Endothelial cell of umbilical vein (primary cell): ENCODE results near the gene FYB2. TPM values are rescaled to one million over a fixed set of nuclear protein-coding genes. Genes with fewer than 3 reads are reported as not detected.
A peak's percentile ranks its signal among the peaks of the same experiment; 100 is the strongest.

ENCODE experiments used
- BruUV-seq: library from RNA; stranded (reverse); fragments of 400-500 nt; replicated peaks from 2 replicates; lab custom pipeline; 2021; lab: Mats Ljungman, UMichigan
- CTCF ChIA-PET: fragments of 300-600, 350-600 bp; sonication (Branson Sonifier 250); formaldehyde crosslinking; loops from one replicate; lab custom pipeline; 2021; ENCODE audit warnings: antibody characterized with exemption, inconsistent platforms; lab: Charles Lee
- POLR2A ChIA-PET: fragments of 300-600, 350-600 bp; sonication (Branson Sonifier 250); formaldehyde crosslinking; loops from one replicate; lab custom pipeline; 2021; ENCODE audit warnings: antibody characterized with exemption, inconsistent platforms; lab: Charles Lee
- DNase-seq: peaks from one replicate; pipeline ENCODE4 v3.0.0-alpha.2; 2011; ENCODE audit warnings: low read depth, low spot score
- FAIRE-seq: peaks from 2 replicates; lab custom pipeline; 2011; peaks lifted over from hg19 to GRCh38; lab: Jason Lieb, UNC
- H2AFZ ChIP-seq: 2 replicates; pipeline ENCODE4 v1.6.0; 2012; ENCODE audit warnings: low read depth, low read length, control low read depth, inconsistent platforms
- H3K27ac ChIP-seq: 2 replicates; pipeline ENCODE4 v1.5.1; 2011; ENCODE audit warnings: low read depth, mild to moderate bottlenecking, control low read depth, low read length, moderate library complexity; ENCODE audit not compliant: insufficient read depth
- H3K27me3 ChIP-seq, 2 experiments: 2 replicates each; pipeline versions ENCODE4 v1.6.0 to v1.6.1; 2011; ENCODE audit warnings: low read length in 2 of 2, mixed read lengths in 1 of 2; ENCODE audit not compliant: control insufficient read depth in 2 of 2, insufficient read depth in 2 of 2
- H3K36me3 ChIP-seq, 2 experiments: 2 replicates in 1 of 2; 3 replicates in 1 of 2; pipeline ENCODE4 v1.5.1; 2011; ENCODE audit warnings: low read length in 2 of 2, mild to moderate bottlenecking in 1 of 2, moderate library complexity in 1 of 2; ENCODE audit not compliant: control insufficient read depth in 2 of 2, insufficient read depth in 2 of 2; ENCODE audit errors: extremely low read depth in 1 of 2
- H3K4me1 ChIP-seq: 3 replicates; pipeline ENCODE4 v1.5.1; 2011; ENCODE audit warnings: mild to moderate bottlenecking, low read length; ENCODE audit not compliant: control insufficient read depth, insufficient read depth; ENCODE audit errors: extremely low read depth
- H3K4me2 ChIP-seq: 2 replicates; pipeline ENCODE4 v1.6.1; 2011; ENCODE audit warnings: low read length, control low read depth, mixed read lengths; ENCODE audit not compliant: insufficient read depth
- H3K4me3 ChIP-seq, 3 experiments: fragments of 200-600 bp in 1 of 3; sonication (generic), shearing (Covaris generic) in 1 of 3; replicated peaks in 1 of 3; 2 replicates each; pipeline ENCODE4 v1.5.1; 2011 to 2016; ENCODE audit warnings: control low read depth in 3 of 3, low read length in 3 of 3, mild to moderate bottlenecking in 2 of 3, inconsistent platforms in 1 of 3, low read depth in 1 of 3, moderate library complexity in 1 of 3; ENCODE audit not compliant: insufficient read depth in 1 of 3
- H3K79me2 ChIP-seq: 2 replicates; pipeline ENCODE4 v1.6.0; 2012; ENCODE audit warnings: low read length, inconsistent platforms; ENCODE audit not compliant: control insufficient read depth, insufficient read depth
- H3K9ac ChIP-seq: replicated peaks from 2 replicates; pipeline ENCODE3; 2011; ENCODE audit warnings: low read length, control low read depth; ENCODE audit not compliant: insufficient read depth; ENCODE audit errors: extremely low read depth
- H3K9me1 ChIP-seq: replicated peaks from 3 replicates; pipeline ENCODE4 v1.6.0; 2011; ENCODE audit warnings: mild to moderate bottlenecking, low read length; ENCODE audit not compliant: control insufficient read depth, insufficient read depth; ENCODE audit errors: extremely low read depth
- H3K9me3 ChIP-seq: replicated peaks from 2 replicates; pipeline ENCODE4 v1.5.1; 2012; ENCODE audit warnings: low read length, inconsistent platforms; ENCODE audit not compliant: control insufficient read depth, insufficient read depth
- H4K20me1 ChIP-seq: replicated peaks from 2 replicates; pipeline ENCODE3; 2011; ENCODE audit warnings: mild to moderate bottlenecking, low read length; ENCODE audit not compliant: control insufficient read depth, insufficient read depth; ENCODE audit errors: extremely low read depth
- EZH2 ChIP-seq: IDR thresholded peaks from 2 replicates; pipeline ENCODE4 v1.6.1; 2012; ENCODE audit warnings: borderline replicate concordance, low read depth, mild to moderate bottlenecking, moderate library complexity, low read length, inconsistent platforms; ENCODE audit not compliant: severe bottlenecking
- FOS ChIP-seq: IDR thresholded peaks from 2 replicates; pipeline ENCODE4 v1.6.1; 2011; ENCODE audit warnings: mild to moderate bottlenecking, low read length, moderate library complexity, borderline replicate concordance; ENCODE audit not compliant: insufficient read depth
- GATA2 ChIP-seq: IDR thresholded peaks from 2 replicates; pipeline ENCODE4 v1.7.0; 2011; ENCODE audit warnings: low read depth, mild to moderate bottlenecking, moderate library complexity, mixed read lengths, low read length; ENCODE audit not compliant: insufficient read length, insufficient read depth
- JUN ChIP-seq: IDR thresholded peaks from 2 replicates; pipeline ENCODE4 v1.6.1; 2011; ENCODE audit warnings: borderline replicate concordance, low read depth; ENCODE audit not compliant: insufficient read length, insufficient read depth
- MYC ChIP-seq: IDR thresholded peaks from one replicate; pipeline ENCODE4 v1.6.1; 2011; ENCODE audit warnings: mild to moderate bottlenecking, low read depth, low read length
- POLR2A ChIP-seq: IDR thresholded peaks from 2 replicates; pipeline ENCODE4 v1.6.1; 2012; ENCODE audit warnings: low read depth, mild to moderate bottlenecking, control low read depth, low read length
- POLR2AphosphoS5 ChIP-seq: IDR thresholded peaks from 2 replicates; pipeline ENCODE4 v1.6.1; 2012; ENCODE audit warnings: low read depth, mild to moderate bottlenecking, control low read depth, low read length, moderate library complexity; ENCODE audit not compliant: insufficient read depth
- dilution Hi-C: fragments of 300-500 bp; cut with MboI; formaldehyde crosslinking; loops from one replicate; pipeline ENCODE4 v1.15.0; 2019; ENCODE audit warnings: low sequenced_read_pairs; ENCODE audit not compliant: extremely low pct_ligation_motif_present
- intact Hi-C: fragments of 100-400 bp; cut with micrococcal nuclease; formaldehyde crosslinking; loops from one replicate; pipeline ENCODE4 v1.10.0; 2022
- polyA plus RNA-seq, 4 experiments: library from polyadenylated mRNA; depleted of rRNA in 3 of 4; stranded (reverse) in 3 of 4; unstranded in 1 of 4; fragments of >200 nt; gene quantifications; 2 replicates each; pipeline versions ENCODE4 v1.2.1 to v1.2.3, GENCODE V29; 2011 to 2012; ENCODE audit warnings: missing spikeins in 1 of 4
- total RNA-seq: library from RNA; stranded (reverse); gene quantifications from 2 replicates; pipeline ENCODE4 v1.2.3, GENCODE V29; 2021
- TF ChIP-seq, protein P1 (sequence below), 2 donors: IDR thresholded peaks; 1 replicate in 1 of 2; 2 replicates in 1 of 2; pipeline ENCODE4 v1.5.1; 2011; ENCODE audit warnings: low read length in 2 of 2, mild to moderate bottlenecking in 2 of 2, moderate library complexity in 2 of 2, control low read depth in 1 of 2, inconsistent platforms in 1 of 2, low read depth in 1 of 2; ENCODE audit not compliant: insufficient read depth in 1 of 2; ENCODE audit errors: extremely low read depth in 1 of 2
- TF ChIP-seq, protein P2 (sequence below): IDR thresholded peaks from 2 replicates; pipeline ENCODE4 v1.6.1; 2011; ENCODE audit not compliant: insufficient read depth, insufficient read length

The FYB2 gene
- total and polyA plus RNA-seq, 2 donors (not counting 3 experiments of a cell fraction or from before 2014, with no cell fraction given) = not detected

DNA sequence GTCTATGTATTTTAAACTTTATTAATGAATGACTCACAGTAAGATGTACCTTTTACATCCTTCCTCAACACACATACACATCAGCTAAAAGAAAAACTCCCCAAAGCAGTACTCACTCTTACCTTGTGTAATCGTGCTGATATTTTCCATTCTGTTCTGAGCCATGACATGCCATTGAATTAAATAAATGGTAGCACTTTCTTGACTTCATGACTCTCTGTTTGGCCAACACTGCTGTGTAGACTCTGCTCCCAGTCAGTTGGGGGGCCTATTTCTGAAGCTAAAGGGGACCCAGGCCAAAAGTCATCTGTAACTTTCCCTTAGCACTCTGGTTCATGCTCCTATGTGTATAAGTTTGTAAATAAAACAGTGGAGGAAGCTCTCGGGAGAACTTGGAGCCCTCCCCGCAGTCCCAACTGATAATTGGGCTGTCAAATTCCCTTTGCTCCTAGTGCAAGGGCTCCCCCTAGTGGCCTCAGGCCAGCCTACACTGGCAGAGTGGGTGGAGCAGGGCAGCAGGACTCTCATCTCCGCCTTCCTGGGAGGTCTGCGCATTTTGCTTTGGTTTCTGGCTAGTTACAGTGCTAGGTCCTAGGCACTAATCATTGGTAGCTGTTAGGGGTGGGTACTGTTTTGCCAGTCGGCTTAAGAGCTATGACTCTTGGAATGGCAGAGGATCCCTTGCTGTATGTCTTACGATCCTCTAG, 1.7 kb upstream of the FYB2 start:
- no peak for TF ChIP-seq GATA2
- TF ChIP-seq, protein P1, sequence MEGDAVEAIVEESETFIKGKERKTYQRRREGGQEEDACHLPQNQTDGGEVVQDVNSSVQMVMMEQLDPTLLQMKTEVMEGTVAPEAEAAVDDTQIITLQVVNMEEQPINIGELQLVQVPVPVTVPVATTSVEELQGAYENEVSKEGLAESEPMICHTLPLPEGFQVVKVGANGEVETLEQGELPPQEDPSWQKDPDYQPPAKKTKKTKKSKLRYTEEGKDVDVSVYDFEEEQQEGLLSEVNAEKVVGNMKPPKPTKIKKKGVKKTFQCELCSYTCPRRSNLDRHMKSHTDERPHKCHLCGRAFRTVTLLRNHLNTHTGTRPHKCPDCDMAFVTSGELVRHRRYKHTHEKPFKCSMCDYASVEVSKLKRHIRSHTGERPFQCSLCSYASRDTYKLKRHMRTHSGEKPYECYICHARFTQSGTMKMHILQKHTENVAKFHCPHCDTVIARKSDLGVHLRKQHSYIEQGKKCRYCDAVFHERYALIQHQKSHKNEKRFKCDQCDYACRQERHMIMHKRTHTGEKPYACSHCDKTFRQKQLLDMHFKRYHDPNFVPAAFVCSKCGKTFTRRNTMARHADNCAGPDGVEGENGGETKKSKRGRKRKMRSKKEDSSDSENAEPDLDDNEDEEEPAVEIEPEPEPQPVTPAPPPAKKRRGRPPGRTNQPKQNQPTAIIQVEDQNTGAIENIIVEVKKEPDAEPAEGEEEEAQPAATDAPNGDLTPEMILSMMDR (IDR thresholded peaks at IDR 0.05; ENCODE audit: extremely low read depth in 1 of 2, insufficient read depth in 1 of 2, low read depth in 1 of 2, low read length in 2 of 2) = peak; percentile 93 to 95
- peak; percentile 74 for FAIRE-seq
- Histone ChIP-seq H3K9me3 (no peaks in the 10 kb centered on the region), H3K27ac (no peak overlapping the region), H3K4me3 (no peak overlapping the region), H3K4me1 (no peaks in the 10 kb centered on the region), H3K79me2 (no peaks in the 10 kb centered on the region), H3K27me3 (no peaks in the 10 kb centered on the region), H3K9ac (no peak overlapping the region), H2AFZ (no peak overlapping the region), H4K20me1 (no peaks in the 10 kb centered on the region), H3K9me1 (no peaks in the 10 kb centered on the region), H3K4me2 (no peak overlapping the region), H3K36me3 (no peaks in the 10 kb centered on the region)
- intact Hi-C loops (loop anchor here (2.0 to 10.0 kb wide), 3 partner anchors 102 to 1676 kb away; no protein-coding TSS in a partner anchor), dilution Hi-C loops (no loop called here)
- ChIA-PET POLR2A (no interaction called here), CTCF (interaction anchor here (0.6 to 3.2 kb wide), 17 partner anchors 10 to 1877 kb away, joined by 3 to 20 read pairs (median 5); no protein-coding TSS in a partner anchor)
- DNase-seq = peak; percentile 62
- BruUV-seq = no TSS peak

GRCh38 chr1:56817716-56818463, 1.3 kb downstream of the FYB2 start:
- Histone ChIP-seq H2AFZ (no peak overlapping the region), H3K9me3 (no peaks in the 10 kb centered on the region), H3K27ac (no peak overlapping the region), H3K9ac (no peak overlapping the region), H3K79me2 (no peaks in the 10 kb centered on the region), H3K4me1 (no peaks in the 10 kb centered on the region), H3K4me2 (no peak overlapping the region), H3K36me3 (no peaks in the 10 kb centered on the region), H3K9me1 (no peaks in the 10 kb centered on the region), H3K4me3 (no peak overlapping the region), H4K20me1 (no peaks in the 10 kb centered on the region), H3K27me3 (no peaks in the 10 kb centered on the region)
- CTCF ChIA-PET = no interaction called here
- dilution Hi-C loops = no loop called here
- TF ChIP-seq POLR2A (no peak), JUN (no peak), EZH2 (no peak), POLR2AphosphoS5 (no peak), FOS (no peak), GATA2 (no peak), MYC (no peak)
- TF ChIP-seq, protein P1 (IDR thresholded peaks at IDR 0.05; ENCODE audit: extremely low read depth in 1 of 2, insufficient read depth in 1 of 2, low read depth in 1 of 2, low read length in 2 of 2) = no peak
- TF ChIP-seq, protein P2, sequence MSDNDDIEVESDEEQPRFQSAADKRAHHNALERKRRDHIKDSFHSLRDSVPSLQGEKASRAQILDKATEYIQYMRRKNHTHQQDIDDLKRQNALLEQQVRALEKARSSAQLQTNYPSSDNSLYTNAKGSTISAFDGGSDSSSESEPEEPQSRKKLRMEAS = no peak
- POLR2A ChIA-PET = no interaction called here
- BruUV-seq = no TSS peak
- FAIRE-seq = no peak
- intact Hi-C loops = no loop called here
- DNase-seq = no peak
